Liver (tissue), 9 donors: Measurements from ENCODE around the gene ZPBP2. TPM values are rescaled to one million over a fixed set of nuclear protein-coding genes. Genes with fewer than 3 reads are reported as not detected.

Experiments
- DNase-seq: peaks from one replicate; pipeline ENCODE4 v3.0.0-alpha.2; 2017; ENCODE audit warnings: low spot score
- H3K27ac ChIP-seq, 2 donors: one replicate each; pipeline ENCODE4 v1.7.0; 2013; ENCODE audit warnings: inconsistent platforms in 2 of 2, low read length in 2 of 2, control low read depth in 1 of 2, low read depth in 1 of 2, mild to moderate bottlenecking in 1 of 2
- H3K27me3 ChIP-seq, 4 donors: one replicate each; pipeline versions ENCODE4 v1.6.1 to v1.7.0; 2013; ENCODE audit warnings: low read length in 3 of 4, inconsistent platforms in 1 of 4, mild to moderate bottlenecking in 1 of 4, moderate library complexity in 1 of 4; ENCODE audit not compliant: control insufficient read depth in 4 of 4, insufficient read depth in 4 of 4
- H3K36me3 ChIP-seq, 4 donors: one replicate each; pipeline versions ENCODE4 v1.6.1 to v1.7.0; 2013; ENCODE audit warnings: low read length in 3 of 4, mild to moderate bottlenecking in 3 of 4, low read depth in 1 of 4, moderate library complexity in 1 of 4; ENCODE audit not compliant: control insufficient read depth in 4 of 4, insufficient read depth in 3 of 4
- H3K4me1 ChIP-seq, 4 donors: one replicate each; pipeline versions ENCODE4 v1.6.1 to v1.7.0; 2013; ENCODE audit warnings: low read length in 3 of 4, mild to moderate bottlenecking in 3 of 4, moderate library complexity in 1 of 4; ENCODE audit not compliant: control insufficient read depth in 4 of 4, insufficient read depth in 4 of 4
- H3K4me3 ChIP-seq, 3 donors: one replicate each; pipeline versions ENCODE4 v1.6.1 to v1.7.0; 2013; ENCODE audit warnings: low read length in 3 of 3, control low read depth in 1 of 3, low read depth in 1 of 3, mild to moderate bottlenecking in 1 of 3
- H3K9ac ChIP-seq, 2 donors: one replicate each; pipeline ENCODE4 v1.7.0; 2013; ENCODE audit warnings: low read length in 2 of 2, mild to moderate bottlenecking in 2 of 2, moderate library complexity in 2 of 2, control low read depth in 1 of 2, low read depth in 1 of 2
- H3K9me3 ChIP-seq, 4 donors: one replicate each; pipeline versions ENCODE4 v1.6.1 to v1.7.0; 2013; ENCODE audit warnings: low read length in 3 of 4; ENCODE audit not compliant: control insufficient read depth in 4 of 4
- EGR1 ChIP-seq, 2 donors: IDR thresholded peaks; 2 replicates each; pipeline ENCODE4 v1.6.1; 2016 to 2018; ENCODE audit warnings: antibody characterized with exemption in 2 of 2, low read depth in 2 of 2
- FOXA1 ChIP-seq: IDR thresholded peaks from 2 replicates; pipeline ENCODE4 v1.6.1; 2016; ENCODE audit warnings: antibody characterized with exemption
- FOXA2 ChIP-seq: IDR thresholded peaks from 2 replicates; pipeline ENCODE4 v1.6.1; 2016; ENCODE audit warnings: antibody characterized with exemption
- GABPA ChIP-seq, 2 donors: IDR thresholded peaks in 1 of 2; conservative IDR thresholded peaks in 1 of 2; 2 replicates each; pipeline ENCODE4 v1.6.1; 2016; ENCODE audit warnings: antibody characterized with exemption in 2 of 2, mild to moderate bottlenecking in 1 of 2, moderate library complexity in 1 of 2
- HNF4A ChIP-seq, 2 donors: conservative IDR thresholded peaks; 2 replicates each; pipeline ENCODE4 v1.6.1; 2016; ENCODE audit warnings: antibody characterized with exemption in 2 of 2, mild to moderate bottlenecking in 2 of 2
- HNF4G ChIP-seq: IDR thresholded peaks from 2 replicates; pipeline ENCODE4 v1.6.1; 2016; ENCODE audit warnings: antibody characterized with exemption
- JUND ChIP-seq, 2 donors: IDR thresholded peaks; 2 replicates each; pipeline ENCODE4 v1.6.1; 2016; ENCODE audit warnings: antibody characterized with exemption in 2 of 2
- NR2F2 ChIP-seq: IDR thresholded peaks from 2 replicates; pipeline ENCODE4 v1.6.1; 2016; ENCODE audit warnings: antibody characterized with exemption
- RAD21 ChIP-seq, 2 donors: IDR thresholded peaks; 2 replicates each; pipeline ENCODE4 v1.6.1; 2016; ENCODE audit warnings: antibody characterized with exemption in 2 of 2, mild to moderate bottlenecking in 2 of 2
- RXRA ChIP-seq, 2 donors: IDR thresholded peaks; 2 replicates each; pipeline ENCODE4 v1.6.1; 2017 to 2018; ENCODE audit warnings: antibody characterized with exemption in 2 of 2, mild to moderate bottlenecking in 1 of 2
- SP1 ChIP-seq: IDR thresholded peaks from 2 replicates; pipeline ENCODE4 v1.6.1; 2018; ENCODE audit warnings: antibody characterized with exemption, mild to moderate bottlenecking
- TAF1 ChIP-seq: conservative IDR thresholded peaks from 2 replicates; pipeline ENCODE4 v1.6.1; 2016; ENCODE audit warnings: antibody characterized with exemption, mild to moderate bottlenecking
- YY1 ChIP-seq: IDR thresholded peaks from 2 replicates; pipeline ENCODE4 v1.6.1; 2016; ENCODE audit warnings: antibody characterized with exemption, mild to moderate bottlenecking
- WGBS: extraction: QIAGEN DNeasy Blood & Tissue Kit; methylation state at CpG from one replicate; pipeline ENCODE4 v1.1.7; 2013; 5-methylcytosine and 5-hydroxymethylcytosine counted together
- polyA plus RNA-seq, 2 donors: library from polyadenylated mRNA; stranded (reverse) in 1 of 2; unstranded in 1 of 2; fragments of 200-250 nt in 1 of 2; fragments of >200 nt in 1 of 2; fragmentation: Nextera tagmentation in 1 of 2; extraction: Ambion mirVana in 1 of 2; gene quantifications; one replicate each; pipeline versions ENCODE4 v1.2.1 to v1.2.3, GENCODE V29; 2013 to 2015
- total RNA-seq, 2 donors: library from RNA; depleted of rRNA; stranded (reverse); fragments of >200 nt; gene quantifications; one replicate each; pipeline ENCODE4 v1.2.3, GENCODE V29; 2014
- TF ChIP-seq, protein P1 (sequence below): fragments of 150-350 bp; IDR thresholded peaks from 2 replicates; pipeline ENCODE4 v1.5.1; 2017; ENCODE audit warnings: improper control_type of control experiment, low read depth, low read length; ENCODE audit not compliant: missing input control
- TF ChIP-seq, protein P2 (sequence below): IDR thresholded peaks from 2 replicates; pipeline ENCODE4 v1.6.1; 2016; ENCODE audit warnings: antibody characterized with exemption, mild to moderate bottlenecking
- TF ChIP-seq, protein P3 (sequence below): IDR thresholded peaks from 2 replicates; pipeline ENCODE4 v1.6.1; 2016; ENCODE audit warnings: antibody characterized with exemption
- TF ChIP-seq, protein P4 (sequence below): IDR thresholded peaks from 2 replicates; pipeline ENCODE4 v1.6.1; 2016; ENCODE audit warnings: antibody characterized with exemption
- TF ChIP-seq, protein P5 (sequence below): IDR thresholded peaks from 2 replicates; pipeline ENCODE4 v1.6.1; 2016; ENCODE audit warnings: antibody characterized with exemption
- donor health status: healthy.
- donor health status: healthy.
- donor health status: healthy.
- donor health status: healthy.
- donor health status: healthy.

Gene ZPBP2
- total and polyA plus RNA-seq, 4 donors = not detected

DNA sequence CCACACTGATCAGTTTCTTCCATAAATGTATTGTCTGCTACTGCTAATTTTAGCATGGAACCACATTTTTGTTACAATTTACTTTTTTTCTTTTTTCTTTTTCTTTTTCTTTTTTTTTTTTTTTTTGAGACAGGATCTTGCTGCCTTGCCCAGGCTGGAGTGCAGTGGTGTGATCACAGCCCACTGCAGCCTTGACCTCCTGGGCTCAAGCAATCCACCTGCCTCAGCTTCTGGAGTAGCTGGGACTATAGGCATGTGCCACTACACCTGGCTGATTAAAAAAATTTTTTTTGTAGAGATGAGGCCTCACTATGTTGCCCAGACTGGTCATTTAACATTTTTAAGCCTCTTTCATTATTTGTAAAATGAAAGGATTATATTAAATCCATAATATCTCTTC lies 19.1 kb downstream of the ZPBP2 start (continued):
- TF ChIP-seq YY1 = no peak
- no peak for TF ChIP-seq HNF4A (conservative IDR thresholded peaks at IDR 0.05)
- TF ChIP-seq FOXA1 = no peak
- TF ChIP-seq HNF4G = no peak
- no peak for TF ChIP-seq GABPA (IDR thresholded peaks at IDR 0.05 in 1 of 2, conservative IDR thresholded peaks at IDR 0.05 in 1 of 2)
- TF ChIP-seq, protein P1, sequence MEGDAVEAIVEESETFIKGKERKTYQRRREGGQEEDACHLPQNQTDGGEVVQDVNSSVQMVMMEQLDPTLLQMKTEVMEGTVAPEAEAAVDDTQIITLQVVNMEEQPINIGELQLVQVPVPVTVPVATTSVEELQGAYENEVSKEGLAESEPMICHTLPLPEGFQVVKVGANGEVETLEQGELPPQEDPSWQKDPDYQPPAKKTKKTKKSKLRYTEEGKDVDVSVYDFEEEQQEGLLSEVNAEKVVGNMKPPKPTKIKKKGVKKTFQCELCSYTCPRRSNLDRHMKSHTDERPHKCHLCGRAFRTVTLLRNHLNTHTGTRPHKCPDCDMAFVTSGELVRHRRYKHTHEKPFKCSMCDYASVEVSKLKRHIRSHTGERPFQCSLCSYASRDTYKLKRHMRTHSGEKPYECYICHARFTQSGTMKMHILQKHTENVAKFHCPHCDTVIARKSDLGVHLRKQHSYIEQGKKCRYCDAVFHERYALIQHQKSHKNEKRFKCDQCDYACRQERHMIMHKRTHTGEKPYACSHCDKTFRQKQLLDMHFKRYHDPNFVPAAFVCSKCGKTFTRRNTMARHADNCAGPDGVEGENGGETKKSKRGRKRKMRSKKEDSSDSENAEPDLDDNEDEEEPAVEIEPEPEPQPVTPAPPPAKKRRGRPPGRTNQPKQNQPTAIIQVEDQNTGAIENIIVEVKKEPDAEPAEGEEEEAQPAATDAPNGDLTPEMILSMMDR = no peak
- TF ChIP-seq RAD21 (IDR thresholded peaks at IDR 0.05) = no peak
- TF ChIP-seq EGR1 (IDR thresholded peaks at IDR 0.05; ENCODE audit: low read depth in 2 of 2) = no peak
- TF ChIP-seq RXRA (IDR thresholded peaks at IDR 0.05) = no peak

DNA sequence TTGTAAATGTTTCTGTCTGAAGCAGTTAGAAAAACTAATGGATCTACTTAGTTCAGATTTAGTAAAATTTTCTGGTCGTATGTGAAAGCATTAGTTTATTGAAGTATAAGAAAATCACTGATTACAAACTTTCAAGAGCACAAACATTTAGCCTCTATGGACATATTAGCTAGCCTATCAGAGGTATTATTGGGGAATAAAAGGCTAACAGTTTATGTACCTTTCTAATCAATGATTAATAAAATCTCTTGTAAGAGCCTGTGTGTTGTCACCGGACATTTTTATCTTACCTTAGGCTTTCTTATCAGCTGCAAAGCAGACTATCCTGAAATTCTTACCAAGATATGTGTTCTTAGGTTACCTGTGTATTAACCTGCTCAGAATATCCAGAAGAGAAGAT lies 21.2 kb downstream of the ZPBP2 start:
- H3K4me1 ChIP-seq = peaks cover 0 to 6% (median 0%) of the 10 kb centered on the region in 4 donors
- H3K9ac ChIP-seq = no peak overlapping the region
- WGBS = 14% methylated on average over 2 of the region's 2 CpGs
- TF ChIP-seq HNF4A (conservative IDR thresholded peaks at IDR 0.05) (peak in 1 of 2 donors; percentile 5), GABPA (IDR thresholded peaks at IDR 0.05 in 1 of 2, conservative IDR thresholded peaks at IDR 0.05 in 1 of 2) (no peak)
- no peaks in the 10 kb centered on the region for H3K36me3 ChIP-seq
- DNase-seq = no peak
- H3K27ac ChIP-seq = no peak overlapping the region
- no peaks in the 10 kb centered on the region for H3K27me3 ChIP-seq
- no peaks in the 10 kb centered on the region for H3K9me3 ChIP-seq
- H3K4me3 ChIP-seq = no peak overlapping the region

DNA sequence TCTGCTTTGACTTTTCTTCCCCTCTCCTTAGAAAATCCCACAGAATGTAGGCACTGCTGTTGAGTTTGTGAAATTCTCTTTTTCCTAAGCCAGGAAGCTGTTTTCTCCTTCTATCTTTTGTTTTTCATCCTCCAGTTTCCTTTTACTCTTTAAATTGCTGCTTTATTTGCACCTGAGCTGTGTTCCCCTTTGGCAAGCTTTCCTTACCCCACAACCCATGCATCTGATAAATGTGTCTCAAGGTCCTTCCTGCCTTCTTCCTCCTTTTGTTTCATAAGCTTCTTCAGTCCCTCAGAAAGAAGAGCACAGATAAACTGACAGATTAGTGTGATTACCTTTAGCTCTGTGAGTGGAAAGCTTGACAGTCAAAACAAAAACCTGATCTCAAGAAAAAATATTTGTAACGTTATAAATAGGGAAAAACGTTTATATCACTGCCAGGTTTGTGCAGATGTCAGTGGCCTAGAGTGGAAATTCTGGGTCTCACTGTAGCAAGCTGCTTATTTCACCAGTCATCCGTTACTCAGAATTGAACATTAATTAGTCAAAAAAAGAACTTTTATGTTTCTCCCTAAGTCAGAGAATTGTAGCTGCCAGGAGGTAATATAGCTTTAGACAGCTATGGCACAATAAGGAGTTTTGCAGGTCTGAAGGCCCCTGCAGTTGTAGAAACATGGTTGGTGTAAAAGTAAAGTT lies 26.8 kb downstream of the ZPBP2 start:
- WGBS = 36% methylated on average over 3 of the region's 3 CpGs
- Histone ChIP-seq H3K9me3 (no peaks in the 10 kb centered on the region), H3K36me3 (no peaks in the 10 kb centered on the region), H3K27me3 (no peaks in the 10 kb centered on the region), H3K27ac (no peak overlapping the region), H3K4me1 (no peaks in the 10 kb centered on the region), H3K4me3 (no peak overlapping the region), H3K9ac (no peak overlapping the region)
- TF ChIP-seq, protein P1 = no peak
- no peak for TF ChIP-seq JUND (IDR thresholded peaks at IDR 0.05)
- TF ChIP-seq, protein P2, sequence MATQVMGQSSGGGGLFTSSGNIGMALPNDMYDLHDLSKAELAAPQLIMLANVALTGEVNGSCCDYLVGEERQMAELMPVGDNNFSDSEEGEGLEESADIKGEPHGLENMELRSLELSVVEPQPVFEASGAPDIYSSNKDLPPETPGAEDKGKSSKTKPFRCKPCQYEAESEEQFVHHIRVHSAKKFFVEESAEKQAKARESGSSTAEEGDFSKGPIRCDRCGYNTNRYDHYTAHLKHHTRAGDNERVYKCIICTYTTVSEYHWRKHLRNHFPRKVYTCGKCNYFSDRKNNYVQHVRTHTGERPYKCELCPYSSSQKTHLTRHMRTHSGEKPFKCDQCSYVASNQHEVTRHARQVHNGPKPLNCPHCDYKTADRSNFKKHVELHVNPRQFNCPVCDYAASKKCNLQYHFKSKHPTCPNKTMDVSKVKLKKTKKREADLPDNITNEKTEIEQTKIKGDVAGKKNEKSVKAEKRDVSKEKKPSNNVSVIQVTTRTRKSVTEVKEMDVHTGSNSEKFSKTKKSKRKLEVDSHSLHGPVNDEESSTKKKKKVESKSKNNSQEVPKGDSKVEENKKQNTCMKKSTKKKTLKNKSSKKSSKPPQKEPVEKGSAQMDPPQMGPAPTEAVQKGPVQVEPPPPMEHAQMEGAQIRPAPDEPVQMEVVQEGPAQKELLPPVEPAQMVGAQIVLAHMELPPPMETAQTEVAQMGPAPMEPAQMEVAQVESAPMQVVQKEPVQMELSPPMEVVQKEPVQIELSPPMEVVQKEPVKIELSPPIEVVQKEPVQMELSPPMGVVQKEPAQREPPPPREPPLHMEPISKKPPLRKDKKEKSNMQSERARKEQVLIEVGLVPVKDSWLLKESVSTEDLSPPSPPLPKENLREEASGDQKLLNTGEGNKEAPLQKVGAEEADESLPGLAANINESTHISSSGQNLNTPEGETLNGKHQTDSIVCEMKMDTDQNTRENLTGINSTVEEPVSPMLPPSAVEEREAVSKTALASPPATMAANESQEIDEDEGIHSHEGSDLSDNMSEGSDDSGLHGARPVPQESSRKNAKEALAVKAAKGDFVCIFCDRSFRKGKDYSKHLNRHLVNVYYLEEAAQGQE = no peak
- TF ChIP-seq HNF4A (conservative IDR thresholded peaks at IDR 0.05) = no peak
- TF ChIP-seq RXRA (IDR thresholded peaks at IDR 0.05) = no peak
- TF ChIP-seq, protein P3, sequence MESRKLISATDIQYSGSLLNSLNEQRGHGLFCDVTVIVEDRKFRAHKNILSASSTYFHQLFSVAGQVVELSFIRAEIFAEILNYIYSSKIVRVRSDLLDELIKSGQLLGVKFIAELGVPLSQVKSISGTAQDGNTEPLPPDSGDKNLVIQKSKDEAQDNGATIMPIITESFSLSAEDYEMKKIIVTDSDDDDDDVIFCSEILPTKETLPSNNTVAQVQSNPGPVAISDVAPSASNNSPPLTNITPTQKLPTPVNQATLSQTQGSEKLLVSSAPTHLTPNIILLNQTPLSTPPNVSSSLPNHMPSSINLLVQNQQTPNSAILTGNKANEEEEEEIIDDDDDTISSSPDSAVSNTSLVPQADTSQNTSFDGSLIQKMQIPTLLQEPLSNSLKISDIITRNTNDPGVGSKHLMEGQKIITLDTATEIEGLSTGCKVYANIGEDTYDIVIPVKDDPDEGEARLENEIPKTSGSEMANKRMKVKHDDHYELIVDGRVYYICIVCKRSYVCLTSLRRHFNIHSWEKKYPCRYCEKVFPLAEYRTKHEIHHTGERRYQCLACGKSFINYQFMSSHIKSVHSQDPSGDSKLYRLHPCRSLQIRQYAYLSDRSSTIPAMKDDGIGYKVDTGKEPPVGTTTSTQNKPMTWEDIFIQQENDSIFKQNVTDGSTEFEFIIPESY = no peak
- no peak for TF ChIP-seq TAF1
- TF ChIP-seq, protein P4, sequence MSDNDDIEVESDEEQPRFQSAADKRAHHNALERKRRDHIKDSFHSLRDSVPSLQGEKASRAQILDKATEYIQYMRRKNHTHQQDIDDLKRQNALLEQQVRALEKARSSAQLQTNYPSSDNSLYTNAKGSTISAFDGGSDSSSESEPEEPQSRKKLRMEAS = no peak
- TF ChIP-seq SP1 = no peak
- TF ChIP-seq, protein P5, sequence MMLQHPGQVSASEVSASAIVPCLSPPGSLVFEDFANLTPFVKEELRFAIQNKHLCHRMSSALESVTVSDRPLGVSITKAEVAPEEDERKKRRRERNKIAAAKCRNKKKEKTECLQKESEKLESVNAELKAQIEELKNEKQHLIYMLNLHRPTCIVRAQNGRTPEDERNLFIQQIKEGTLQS = no peak
- no peak for TF ChIP-seq FOXA2
- no peak for TF ChIP-seq NR2F2
- no peak for TF ChIP-seq RAD21 (IDR thresholded peaks at IDR 0.05)
- TF ChIP-seq HNF4G = no peak
- no peak for TF ChIP-seq FOXA1
- no peak for TF ChIP-seq YY1
- no peak for TF ChIP-seq GABPA (IDR thresholded peaks at IDR 0.05 in 1 of 2, conservative IDR thresholded peaks at IDR 0.05 in 1 of 2)
- TF ChIP-seq EGR1 (IDR thresholded peaks at IDR 0.05; ENCODE audit: low read depth in 2 of 2) = no peak
- DNase-seq = no peak
